SK-N-DZ (cell line): ENCODE results near the gene TNMD.

Experiments used
- DNase-seq: peaks from one replicate; pipeline ENCODE4 v3.0.0-alpha.2; 2015; ENCODE audit warnings: low spot score

The TNMD gene

GRCh38 chrX:100643956-100644860 is 59.5 kb downstream of the TNMD start, which contains the start of gene SRPX2:
Gene SRPX2 (plus strand): TSS chrX:100644199. CDS start chrX:100646323, 2,124 bp downstream.
- DNase-seq: no peak

- DNase-seq: no peak
Observed at GRCh38 chrX:100645106-100645505, 60.4 kb downstream of the TNMD start.

GRCh38 chrX:100647095-100647494 is 62.4 kb downstream of the TNMD start:
- DNase-seq: no peak

GRCh38 chrX:100647739-100648138 is 63.0 kb downstream of the TNMD start:
- DNase-seq: no peak

- no peak for DNase-seq
Observed at GRCh38 chrX:100648458-100649417, 64.0 kb downstream of the TNMD start.
